K562 (cell line): Measurements from ENCODE around the gene CSNK1D. TPM values are rescaled to one million over a fixed set of nuclear protein-coding genes. Genes with fewer than 3 reads are reported as not detected.

Source experiments
- BHLHE40 ChIP-seq: IDR thresholded peaks from 2 replicates; pipeline ENCODE4 v1.6.1; 2011; ENCODE audit warnings: low read length, improper control_type of control experiment
- DPF2 ChIP-seq: fragments of 450-650 bp; IDR thresholded peaks from 2 replicates; pipeline ENCODE4 v1.6.1; 2016
- EGR1 ChIP-seq: fragments of 450-650 bp; conservative IDR thresholded peaks from 2 replicates; pipeline ENCODE4 v1.6.1; 2017; ENCODE audit warnings: mild to moderate bottlenecking
- ELK3 ChIP-seq: fragments of 450-650 bp; formaldehyde crosslinking; IDR thresholded peaks from 2 replicates; pipeline ENCODE4 v1.4.0; 2020; ENCODE audit warnings: mild to moderate bottlenecking
- ETS2 ChIP-seq: IDR thresholded peaks from 2 replicates; pipeline ENCODE4 v1.6.1; 2016; ENCODE audit warnings: borderline replicate concordance, missing genetic modification characterization, mild to moderate bottlenecking, moderate library complexity, missing compliant biosample characterization; ENCODE audit not compliant: poor library complexity, severe bottlenecking
- HOMEZ ChIP-seq: fragments of 250-450 bp; sonication (Bioruptor Pico); IDR thresholded peaks from 2 replicates; pipeline ENCODE4 v1.4.0; 2020; ENCODE audit warnings: mild to moderate bottlenecking, moderate library complexity
- MNT ChIP-seq, 2 experiments: fragments of 450-650 bp; conservative IDR thresholded peaks; 2 replicates each; pipeline ENCODE4 v1.6.1; 2017; ENCODE audit warnings: mild to moderate bottlenecking in 2 of 2, moderate library complexity in 2 of 2
- MYNN ChIP-seq, 2 experiments: sonication (generic); formaldehyde crosslinking in 1 of 2; IDR thresholded peaks; 2 replicates each; pipeline versions ENCODE4 v1.5.0 to v1.6.1; 2016 to 2020; ENCODE audit warnings: antibody characterized with exemption in 1 of 2, missing genetic modification reagents in 1 of 2
- NFATC3 ChIP-seq: fragments of 450-650 bp; IDR thresholded peaks from 2 replicates; pipeline ENCODE4 v1.6.1; 2017; ENCODE audit warnings: mild to moderate bottlenecking
- NR2C2 ChIP-seq, 2 experiments: fragments of 200-800 bp in 1 of 2; sonication (Bioruptor generic) in 1 of 2; sonication (generic) in 1 of 2; formaldehyde crosslinking in 1 of 2; IDR thresholded peaks; 2 replicates each; pipeline versions ENCODE4 v1.6.1 to v1.8.0; 2016 to 2022; ENCODE audit warnings: mild to moderate bottlenecking in 1 of 2, missing compliant biosample characterization in 1 of 2, missing genetic modification characterization in 1 of 2, missing genetic modification reagents in 1 of 2
- RBM17 ChIP-seq: fragments of 200-400 bp; formaldehyde crosslinking; IDR thresholded peaks from 2 replicates; pipeline ENCODE4 v1.6.1; 2017; ENCODE audit warnings: low read depth, mild to moderate bottlenecking, low read length, borderline replicate concordance
- SREBF2 ChIP-seq: sonication (generic); formaldehyde crosslinking; IDR thresholded peaks from 2 replicates; pipeline ENCODE4 v1.4.0; 2020; ENCODE audit warnings: mild to moderate bottlenecking, missing genetic modification reagents
- SRF ChIP-seq, 2 experiments: fragments of 250-450, 450-650 bp in 1 of 2; sonication (Bioruptor Pico) in 1 of 2; sonication (generic) in 1 of 2; formaldehyde crosslinking; IDR thresholded peaks; 2 replicates each; pipeline versions ENCODE4 v1.5.0 to v1.5.1; 2020 to 2022; ENCODE audit warnings: mild to moderate bottlenecking in 1 of 2, missing genetic modification reagents in 1 of 2
- ZBTB17 ChIP-seq: fragments of 450-650 bp; formaldehyde crosslinking; IDR thresholded peaks from 2 replicates; pipeline ENCODE4 v1.4.0; 2020; ENCODE audit warnings: mild to moderate bottlenecking
- ZNF165 ChIP-seq: fragments of 250-450 bp; sonication (Bioruptor Pico); IDR thresholded peaks from 2 replicates; pipeline ENCODE4 v1.4.0; 2020; ENCODE audit warnings: borderline replicate concordance
- ZNF740 ChIP-seq, 3 experiments: fragments of 200-800 bp in 1 of 3; sonication (Bioruptor generic) in 1 of 3; sonication (generic) in 1 of 3; formaldehyde crosslinking in 1 of 3; IDR thresholded peaks; 2 replicates each; pipeline versions ENCODE4 v1.6.1 to v1.8.0; 2016 to 2022; ENCODE audit warnings: mild to moderate bottlenecking in 2 of 3, missing compliant biosample characterization in 2 of 3, missing genetic modification characterization in 2 of 3, missing genetic modification reagents in 1 of 3
- ZNF766 ChIP-seq: fragments of 200-800 bp; sonication (Bioruptor generic); conservative IDR thresholded peaks from 2 replicates; pipeline ENCODE4 v1.6.1; 2016; ENCODE audit warnings: missing genetic modification characterization, missing compliant biosample characterization
- polyA plus RNA-seq, 8 experiments: library from polyadenylated mRNA; depleted of rRNA in 4 of 8; stranded (reverse) in 5 of 8; unstranded in 3 of 8; fragments of >200 nt; fragmentation: Nextera tagmentation in 2 of 8; fragmentation: Illumina TruSeq in 1 of 8; extraction: Ambion mirVana in 2 of 8; extraction: Trizol in 1 of 8; gene quantifications; 2 replicates each; pipeline versions ENCODE4 v1.2.1 to v1.2.3, GENCODE V29; 2011 to 2014; ENCODE audit warnings: inconsistent platforms in 1 of 8, missing spikeins in 1 of 8
- total RNA-seq, 7 experiments: library from RNA; depleted of rRNA in 6 of 7; stranded (reverse); fragments of >200 nt in 6 of 7; fragmentation: Illumina TruSeq in 2 of 7; extraction: Trizol in 2 of 7; gene quantifications; 2 replicates each; pipeline versions ENCODE4 v1.2.1 to v1.2.3, GENCODE V29; 2011 to 2021; ENCODE audit warnings: low replicate concordance in 1 of 7

CSNK1D gene
- total and polyA plus RNA-seq, 9 of the 15 experiments (the other 6 are each of a cell fraction or from before 2014, with no cell fraction given): 6.5 to 133 (median 41.3) TPM

GRCh38 chr17:82241926-82242697 is 31.4 kb downstream of the CSNK1D start (continued):
- TF ChIP-seq ETS2 (tag) (no peak), ZBTB17 (CRISPR knock-in tag) (no peak), ZNF165 (CRISPR knock-in tag) (no peak), MNT (conservative IDR thresholded peaks at IDR 0.05) (0 out of 4 replicates have a peak, but pooled peaks of 1 of the 2 experiments have one; percentile 22), DPF2 (no peak), RBM17 (no peak), ZNF766 (no peak), MYNN (IDR thresholded peaks at IDR 0.05) (0 out of 2 replicates have a peak, but pooled peaks have one; percentile 32), MYNN (CRISPR knock-in tag; IDR thresholded peaks at IDR 0.05) (no peak), NFATC3 (no peak), HOMEZ (CRISPR knock-in tag) (no peak), SREBF2 (CRISPR knock-in tag) (no peak), ELK3 (CRISPR knock-in tag) (no peak), SRF (CRISPR knock-in tag; IDR thresholded peaks at IDR 0.05) (no peak), EGR1 (peak; percentile 48; the same call in 1 of the 2 replicates), BHLHE40 (peak; percentile 26; the same call in 1 of the 2 replicates), NR2C2 (CRISPR knock-in tag; IDR thresholded peaks at IDR 0.05) (no peak), NR2C2 (tag; IDR thresholded peaks at IDR 0.05) (peak; percentile 56), ZNF740 (CRISPR knock-in tag; IDR thresholded peaks at IDR 0.05) (peak; percentile 85), ZNF740 (tag; IDR thresholded peaks at IDR 0.05) (0 out of 4 replicates have a peak, but pooled peaks of 1 of the 2 experiments have one; percentile 37)
